PFSK-1 (cell line): ENCODE data around the gene TUBB2A.

Experiments
- POLR2AphosphoS5 ChIP-seq: IDR thresholded peaks from 2 replicates; pipeline ENCODE4 v1.6.1; 2012; ENCODE audit warnings: low read depth, mild to moderate bottlenecking, control low read depth, low read length, moderate library complexity
- TAF1 ChIP-seq: IDR thresholded peaks from 2 replicates; pipeline ENCODE4 v1.6.1; 2012; ENCODE audit warnings: low read length, control low read depth, borderline replicate concordance; ENCODE audit not compliant: insufficient read depth

DNA sequence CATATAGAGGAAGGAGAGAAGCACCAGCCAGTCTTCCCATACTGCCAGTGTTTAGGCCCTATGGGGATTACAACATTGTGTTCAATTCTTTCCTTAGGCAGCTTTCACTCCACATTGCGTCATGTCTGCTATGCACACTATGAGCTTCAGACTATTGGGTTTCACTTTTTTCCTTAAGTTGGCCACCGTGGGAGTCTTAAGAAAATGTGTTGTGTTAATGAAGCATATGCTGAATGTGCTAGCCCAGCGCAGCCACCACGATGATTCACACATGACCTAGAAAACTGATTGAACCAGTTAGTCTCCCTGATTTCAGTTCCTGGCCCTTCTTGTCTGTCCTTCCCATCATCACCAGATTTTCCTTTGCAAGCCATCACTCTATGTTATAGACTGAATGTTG lies 48.6 kb upstream of the TUBB2A start:
- no peak for TF ChIP-seq TAF1
- no peak for TF ChIP-seq POLR2AphosphoS5
